Tibial artery (tissue), 4 donors: ENCODE measurements around the gene LSMEM2.

Source experiments
- DNase-seq, 2 donors: peaks; one replicate each; pipeline ENCODE4 v3.0.0-alpha.2; 2019
- H3K27ac ChIP-seq, 2 donors: fragments of 200-600 bp; sonication (generic) in 1 of 2; 1 replicate in 1 of 2; 2 replicates in 1 of 2; pipeline ENCODE4 v1.5.1; 2018 to 2019; ENCODE audit warnings: mild to moderate bottlenecking in 1 of 2
- H3K27me3 ChIP-seq, 2 donors: fragments of 200-600 bp; sonication (generic) in 1 of 2; one replicate each; pipeline versions ENCODE4 v1.5.1 to v1.6.0; 2016 to 2019
- H3K36me3 ChIP-seq, 3 donors: fragments of 200-600 bp; sonication (generic) in 2 of 3; one replicate each; pipeline ENCODE4 v1.5.1; 2016 to 2019; ENCODE audit warnings: mild to moderate bottlenecking in 2 of 3
- H3K4me1 ChIP-seq, 4 donors: fragments of 200-600 bp; sonication (generic) in 2 of 4; 1 replicate in 3 of 4; 2 replicates in 1 of 4; pipeline ENCODE4 v1.5.1; 2016 to 2019
- H3K4me3 ChIP-seq, 2 donors: fragments of 200-600 bp; sonication (generic) in 1 of 2; 1 replicate in 1 of 2; 2 replicates in 1 of 2; pipeline ENCODE4 v1.5.1; 2018 to 2019; ENCODE audit warnings: mild to moderate bottlenecking in 2 of 2
- H3K9me3 ChIP-seq, 3 donors: fragments of 200-600 bp; sonication (generic) in 1 of 3; one replicate each; pipeline ENCODE4 v1.5.1; 2016 to 2019
- CTCF ChIP-seq, 2 experiments: fragments of 200-600 bp in 1 of 2; fragments of 450-650 bp in 1 of 2; IDR thresholded peaks; one replicate each; pipeline ENCODE4 v1.5.1; 2017 to 2019; ENCODE audit warnings: antibody characterized with exemption in 2 of 2, mild to moderate bottlenecking in 1 of 2, moderate library complexity in 1 of 2
- intact Hi-C: fragments of 100-400 bp; cut with DNase I; formaldehyde crosslinking; loops from one replicate; pipeline ENCODE4 v1.15.0; 2023; ENCODE audit warnings: low total_unique reads

LSMEM2 gene

GRCh38 chr3:50322386-50323091 lies 43.7 kb downstream of the LSMEM2 start, which contains the start of gene HYAL2:
Gene HYAL2, minus strand, starts transcription at chr3:50322745. Its CDS starts 2,256 bp downstream, at chr3:50320489.
- H3K27ac ChIP-seq: peak within 1 kb of the TSS; percentile 93
- intact Hi-C loops: no loop called here
- H3K4me3 ChIP-seq: peak within 1 kb of the TSS; percentile 70 to 89
- H3K4me1 ChIP-seq: peaks cover 0 to 68% (median 41%) of the 10 kb centered on the region in 4 donors
- H3K36me3 ChIP-seq: peaks cover 7 to 36% (median 24%) of the 10 kb centered on the region in 3 donors
- no peaks in the 10 kb centered on the region for H3K9me3 ChIP-seq
- no peak for TF ChIP-seq CTCF (IDR thresholded peaks at IDR 0.05)
- DNase-seq: peak in 1 of 2 donors; percentile 77
- no peaks in the 10 kb centered on the region for H3K27me3 ChIP-seq

- DNase-seq: peak in 1 of 2 donors; percentile 70
- no peak overlapping the region for H3K4me3 ChIP-seq
- TF ChIP-seq CTCF (IDR thresholded peaks at IDR 0.05): no peak
- H3K9me3 ChIP-seq: no peaks in the 10 kb centered on the region
- peaks cover 0 to 65% (median 40%) of the 10 kb centered on the region in 4 donors for H3K4me1 ChIP-seq
- intact Hi-C loops: no loop called here
- H3K27ac ChIP-seq: peak overlapping the region; percentile 93
- no peaks in the 10 kb centered on the region for H3K27me3 ChIP-seq
- peaks cover 7 to 31% (median 18%) of the 10 kb centered on the region in 3 donors for H3K36me3 ChIP-seq
These were observed 44.3 kb downstream of the LSMEM2 start for GRCh38 chr3:50323092-50323600.

- peak overlapping the region; percentile 26 to 33 for H3K27ac ChIP-seq
These were observed 44.8 kb downstream of the LSMEM2 start for GRCh38 chr3:50323614-50324199.

GRCh38 chr3:50324351-50325112 lies 45.6 kb downstream of the LSMEM2 start:
- Histone ChIP-seq H3K4me1 (peaks cover 0 to 56% (median 37%) of the 10 kb centered on the region in 4 donors), H3K36me3 (peaks cover 7 to 27% (median 20%) of the 10 kb centered on the region in 3 donors), H3K27ac (peak overlapping the region; percentile 26 to 33), H3K27me3 (no peaks in the 10 kb centered on the region), H3K9me3 (no peaks in the 10 kb centered on the region), H3K4me3 (no peak overlapping the region)
- peak; percentile 68 to 70 for TF ChIP-seq CTCF (IDR thresholded peaks at IDR 0.05)
- intact Hi-C loops: no loop called here
- peak; percentile 73 for DNase-seq

More at GRCh38 chr3:50323614-50324199, 44.8 kb downstream of the LSMEM2 start:
- no peak for TF ChIP-seq CTCF (IDR thresholded peaks at IDR 0.05)
- peaks cover 7 to 26% (median 15%) of the 10 kb centered on the region in 3 donors for H3K36me3 ChIP-seq
- H3K4me3 ChIP-seq: no peak overlapping the region
- peaks cover 0 to 63% (median 40%) of the 10 kb centered on the region in 4 donors for H3K4me1 ChIP-seq
- intact Hi-C loops: no loop called here
- H3K9me3 ChIP-seq: no peaks in the 10 kb centered on the region
- no peaks in the 10 kb centered on the region for H3K27me3 ChIP-seq
- DNase-seq: peak in 1 of 2 donors; percentile 79

GRCh38 chr3:50325113-50325480 lies 46.2 kb downstream of the LSMEM2 start:
- peaks cover 0 to 51% (median 31%) of the 10 kb centered on the region in 4 donors for H3K4me1 ChIP-seq
- no peak for TF ChIP-seq CTCF (IDR thresholded peaks at IDR 0.05)
- intact Hi-C loops: no loop called here

More at GRCh38 chr3:50325113-50325480, 46.2 kb downstream of the LSMEM2 start:
- Histone ChIP-seq H3K27me3 (no peaks in the 10 kb centered on the region), H3K9me3 (no peaks in the 10 kb centered on the region), H3K4me3 (no peak overlapping the region), H3K27ac (no peak overlapping the region), H3K36me3 (peaks cover 11 to 33% (median 25%) of the 10 kb centered on the region in 3 donors)
- DNase-seq: no peak
